Vagina (tissue), 2 donors: Measurements from ENCODE around the gene TECPR1. TPM values are rescaled to one million over a fixed set of nuclear protein-coding genes. Genes with fewer than 3 reads are reported as not detected.

Experiments used
- DNase-seq, 2 donors: peaks; one replicate each; pipeline ENCODE4 v3.0.0-alpha.2; 2017; ENCODE audit errors: extremely low spot score in 2 of 2
- H3K27ac ChIP-seq: fragments of 200-600 bp; sonication (generic); one replicate; pipeline ENCODE4 v1.5.1; 2019
- H3K27me3 ChIP-seq: fragments of 200-600 bp; sonication (generic); one replicate; pipeline ENCODE4 v1.5.1; 2019
- H3K36me3 ChIP-seq, 2 donors: fragments of 200-600 bp; sonication (generic); one replicate each; pipeline ENCODE4 v1.5.1; 2017 to 2019
- H3K4me1 ChIP-seq: fragments of 200-600 bp; sonication (generic); one replicate; pipeline ENCODE4 v1.5.1; 2019
- H3K4me3 ChIP-seq, 2 donors: fragments of 200-600 bp; sonication (generic); 1 replicate in 1 of 2; 2 replicates in 1 of 2; pipeline ENCODE4 v1.5.1; 2016 to 2019
- H3K9me3 ChIP-seq: fragments of 200-600 bp; sonication (generic); one replicate; pipeline ENCODE4 v1.5.1; 2019
- CTCF ChIP-seq, 3 experiments: fragments of 450-650 bp in 2 of 3; fragments of 200-600 bp in 1 of 3; sonication (generic) in 1 of 3; IDR thresholded peaks; one replicate each; pipeline ENCODE4 v1.5.1; 2017 to 2019; ENCODE audit warnings: antibody characterized with exemption in 3 of 3, mild to moderate bottlenecking in 2 of 3, moderate library complexity in 2 of 3
- POLR2A ChIP-seq, 2 donors: fragments of 450-650 bp; IDR thresholded peaks; one replicate each; pipeline ENCODE4 v1.6.1; 2017; ENCODE audit warnings: antibody characterized with exemption in 2 of 2, mild to moderate bottlenecking in 2 of 2, moderate library complexity in 2 of 2
- POLR2AphosphoS5 ChIP-seq, 2 donors: sonication (generic); formaldehyde crosslinking; IDR thresholded peaks; one replicate each; pipeline ENCODE4 v1.9.0; 2017; ENCODE audit warnings: antibody characterized with exemption in 2 of 2, mild to moderate bottlenecking in 2 of 2, low read depth in 1 of 2; ENCODE audit not compliant: insufficient read depth in 1 of 2
- intact Hi-C: fragments of 100-400 bp; cut with DNase I; formaldehyde crosslinking; loops from one replicate; pipeline ENCODE4 v1.15.1; 2023
- total RNA-seq: library from RNA; depleted of rRNA; stranded (reverse); fragments of >200 nt; gene quantifications from one replicate; pipeline ENCODE4 v1.2.3, GENCODE V29; 2016

Gene TECPR1
- total RNA-seq, 1 donor from 2014 or later: 19.6 TPM

- H3K4me3 ChIP-seq: no peak overlapping the region
- no peaks in the 10 kb centered on the region for H3K9me3 ChIP-seq
- no peak for DNase-seq
- peaks cover 0 to 52% of the 10 kb centered on the region in 2 donors for H3K36me3 ChIP-seq
- TF ChIP-seq POLR2A (IDR thresholded peaks at IDR 0.05): no peak
- no peak for TF ChIP-seq POLR2AphosphoS5 (IDR thresholded peaks at IDR 0.05; ENCODE audit: insufficient read depth in 1 of 2, low read depth in 1 of 2)
- TF ChIP-seq CTCF (IDR thresholded peaks at IDR 0.05): no peak
- H3K27ac ChIP-seq: no peak overlapping the region
- no peaks in the 10 kb centered on the region for H3K4me1 ChIP-seq
- no peaks in the 10 kb centered on the region for H3K27me3 ChIP-seq
- intact Hi-C loops: no loop called here
Measured at GRCh38 chr7:98194672-98195457, 57.2 kb downstream of the TECPR1 start.

GRCh38 chr7:98194186-98194585 lies 57.8 kb downstream of the TECPR1 start:
- no peaks in the 10 kb centered on the region for H3K9me3 ChIP-seq
- no peak overlapping the region for H3K4me3 ChIP-seq
- peaks cover 0 to 52% of the 10 kb centered on the region in 2 donors for H3K36me3 ChIP-seq
- H3K27me3 ChIP-seq: no peaks in the 10 kb centered on the region
- no peak overlapping the region for H3K27ac ChIP-seq
- H3K4me1 ChIP-seq: no peaks in the 10 kb centered on the region
- TF ChIP-seq CTCF (IDR thresholded peaks at IDR 0.05) (no peak), POLR2A (IDR thresholded peaks at IDR 0.05) (no peak), POLR2AphosphoS5 (IDR thresholded peaks at IDR 0.05; ENCODE audit: insufficient read depth in 1 of 2, low read depth in 1 of 2) (no peak)
- intact Hi-C loops: no loop called here
- DNase-seq: no peak

DNA sequence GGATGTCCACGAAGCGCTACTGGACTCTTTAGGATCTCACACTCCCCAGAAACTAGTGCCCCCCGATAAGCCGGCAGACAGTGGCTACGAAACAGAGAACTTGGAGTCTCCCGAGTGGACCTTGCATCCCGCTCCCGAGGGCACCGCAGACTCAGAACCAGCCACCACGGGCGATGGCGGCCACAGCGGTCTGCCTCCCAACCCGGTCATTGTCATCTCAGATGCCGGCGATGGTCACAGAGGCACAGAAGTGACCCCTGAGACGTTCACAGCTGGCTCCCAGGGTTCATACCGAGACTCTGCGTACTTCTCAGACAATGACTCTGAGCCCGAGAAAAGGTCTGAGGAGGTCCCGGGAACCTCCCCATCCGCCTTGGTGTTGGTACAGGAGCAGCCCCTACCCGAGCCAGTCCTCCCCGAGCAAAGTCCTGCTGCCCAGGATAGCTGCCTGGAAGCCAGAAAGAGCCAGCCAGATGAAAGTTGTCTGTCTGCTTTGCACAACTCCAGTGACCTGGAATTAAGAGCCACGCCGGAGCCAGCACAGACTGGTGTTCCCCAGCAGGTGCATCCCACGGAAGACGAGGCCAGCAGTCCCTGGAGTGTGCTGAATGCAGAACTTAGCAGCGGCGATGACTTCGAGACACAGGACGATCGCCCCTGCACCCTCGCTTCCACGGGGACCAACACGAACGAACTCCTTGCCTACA lies 58.4 kb downstream of the TECPR1 start:
- TF ChIP-seq POLR2AphosphoS5 (IDR thresholded peaks at IDR 0.05; ENCODE audit: insufficient read depth in 1 of 2, low read depth in 1 of 2): no peak
- TF ChIP-seq CTCF (IDR thresholded peaks at IDR 0.05): no peak
- TF ChIP-seq POLR2A (IDR thresholded peaks at IDR 0.05): no peak
- H3K36me3 ChIP-seq: peaks cover 0 to 52% of the 10 kb centered on the region in 2 donors
- no peak overlapping the region for H3K27ac ChIP-seq
- H3K9me3 ChIP-seq: no peaks in the 10 kb centered on the region
- no peak for DNase-seq
- H3K4me1 ChIP-seq: no peaks in the 10 kb centered on the region
- H3K27me3 ChIP-seq: no peaks in the 10 kb centered on the region
- intact Hi-C loops: no loop called here
- no peak overlapping the region for H3K4me3 ChIP-seq

- H3K4me3 ChIP-seq: no peak overlapping the region
- DNase-seq: no peak
- TF ChIP-seq POLR2A (IDR thresholded peaks at IDR 0.05): no peak
- no peak for TF ChIP-seq CTCF (IDR thresholded peaks at IDR 0.05)
- no peaks in the 10 kb centered on the region for H3K4me1 ChIP-seq
- no peaks in the 10 kb centered on the region for H3K27me3 ChIP-seq
- intact Hi-C loops: no loop called here
- H3K9me3 ChIP-seq: no peaks in the 10 kb centered on the region
- H3K36me3 ChIP-seq: peaks cover 0 to 52% of the 10 kb centered on the region in 2 donors
- H3K27ac ChIP-seq: no peak overlapping the region
Measured at GRCh38 chr7:98192781-98193457, 59.1 kb downstream of the TECPR1 start.
